Neuronal stem cell (in vitro differentiated cells): ENCODE data around the gene GGACT.

Experiments used
- DNase-seq: peaks from one replicate; pipeline ENCODE4 v3.0.0-alpha.2; 2013; ENCODE audit warnings: low spot score
- H2AFZ ChIP-seq: one replicate; pipeline ENCODE4 v1.6.1; 2013; ENCODE audit warnings: mild to moderate bottlenecking, low read length, inconsistent platforms
- H2AK5ac ChIP-seq: 2 replicates; pipeline ENCODE4 v1.6.1; 2013; ENCODE audit warnings: low read depth, mild to moderate bottlenecking, inconsistent platforms, low read length, moderate library complexity, mixed read lengths
- H2BK120ac ChIP-seq: 2 replicates; pipeline ENCODE4 v1.6.1; 2013; ENCODE audit warnings: low read depth, mild to moderate bottlenecking, inconsistent platforms, low read length, moderate library complexity, mixed read lengths
- H2BK12ac ChIP-seq: one replicate; pipeline ENCODE4 v1.6.1; 2013; ENCODE audit warnings: low read length, inconsistent platforms
- H2BK15ac ChIP-seq: 2 replicates; pipeline ENCODE4 v1.6.1; 2013; ENCODE audit warnings: mild to moderate bottlenecking, low read length, inconsistent platforms, mixed read lengths
- H2BK5ac ChIP-seq: one replicate; pipeline ENCODE4 v1.6.1; 2013; ENCODE audit warnings: inconsistent platforms, mild to moderate bottlenecking, low read length, moderate library complexity
- H3K14ac ChIP-seq: one replicate; pipeline ENCODE4 v1.6.1; 2013; ENCODE audit warnings: low read length, inconsistent platforms
- H3K18ac ChIP-seq: 2 replicates; pipeline ENCODE4 v1.6.1; 2013; ENCODE audit warnings: low read length, inconsistent platforms
- H3K23ac ChIP-seq: 2 replicates; pipeline ENCODE4 v1.6.1; 2013; ENCODE audit warnings: low read depth, mild to moderate bottlenecking, mixed read lengths, low read length, inconsistent platforms; ENCODE audit not compliant: poor library complexity
- H3K27ac ChIP-seq: replicated peaks from 3 replicates; pipeline ENCODE4 v1.5.1; 2013; ENCODE audit warnings: low read length, inconsistent platforms
- H3K27me3 ChIP-seq, 3 experiments: 2 replicates each; pipeline ENCODE4 v1.6.1; 2013; ENCODE audit warnings: low read length in 3 of 3, mild to moderate bottlenecking in 2 of 3, inconsistent platforms in 1 of 3, low read depth in 1 of 3, mixed read lengths in 1 of 3, moderate library complexity in 1 of 3; ENCODE audit not compliant: control insufficient read depth in 3 of 3, insufficient read depth in 3 of 3
- H3K36me3 ChIP-seq, 2 donors: replicated peaks in 1 of 2; 2 replicates each; pipeline ENCODE4 v1.6.1; 2013; ENCODE audit warnings: low read length in 2 of 2; ENCODE audit not compliant: control insufficient read depth in 2 of 2, insufficient read depth in 2 of 2
- H3K4ac ChIP-seq: 2 replicates; pipeline ENCODE4 v1.6.1; 2013; ENCODE audit warnings: inconsistent platforms, mild to moderate bottlenecking, low read length, moderate library complexity
- H3K4me1 ChIP-seq, 2 donors: 1 replicate in 1 of 2; 2 replicates in 1 of 2; pipeline ENCODE4 v1.6.1; 2013; ENCODE audit warnings: low read length in 2 of 2, low read depth in 1 of 2; ENCODE audit not compliant: control insufficient read depth in 2 of 2, insufficient read depth in 1 of 2
- H3K4me2 ChIP-seq: one replicate; pipeline ENCODE4 v1.6.1; 2013; ENCODE audit warnings: mild to moderate bottlenecking, low read length, inconsistent platforms; ENCODE audit not compliant: insufficient read depth, poor library complexity, severe bottlenecking
- H3K4me3 ChIP-seq, 2 donors: 2 replicates each; pipeline ENCODE4 v1.5.1; 2013; ENCODE audit warnings: low read length in 2 of 2, mild to moderate bottlenecking in 2 of 2, inconsistent platforms in 1 of 2, moderate library complexity in 1 of 2
- H3K79me1 ChIP-seq: one replicate; pipeline ENCODE4 v1.6.1; 2013; ENCODE audit warnings: low read depth, mild to moderate bottlenecking, inconsistent platforms, low read length, moderate library complexity
- H3K9ac ChIP-seq: one replicate; pipeline ENCODE4 v1.6.1; 2013; ENCODE audit warnings: mild to moderate bottlenecking, low read depth, low read length, inconsistent platforms; ENCODE audit not compliant: poor library complexity
- H3K9me3 ChIP-seq, 2 donors: replicated peaks in 1 of 2; 2 replicates each; pipeline versions ENCODE3 to v1.6.1; 2013; ENCODE audit warnings: low read length in 2 of 2, mild to moderate bottlenecking in 2 of 2, inconsistent platforms in 1 of 2, low read depth in 1 of 2, mixed read lengths in 1 of 2, moderate library complexity in 1 of 2; ENCODE audit not compliant: control insufficient read depth in 2 of 2, insufficient read depth in 1 of 2
- H4K8ac ChIP-seq: one replicate; pipeline ENCODE4 v1.6.1; 2013; ENCODE audit warnings: low read depth, mild to moderate bottlenecking, inconsistent platforms, low read length, moderate library complexity
- H4K91ac ChIP-seq: one replicate; pipeline ENCODE4 v1.6.1; 2013; ENCODE audit warnings: low read length, low read depth, mild to moderate bottlenecking, inconsistent platforms; ENCODE audit not compliant: poor library complexity
- WGBS, 2 donors: extraction: QIAGEN DNeasy Blood & Tissue Kit; methylation state at CpG; one replicate each; pipeline ENCODE4 v1.1.7; 2013; ENCODE audit warnings: missing lambda C conversion rate in 2 of 2, mixed read lengths in 1 of 2; ENCODE audit not compliant: insufficient read length in 2 of 2, insufficient replicate concordance in 1 of 2; ENCODE audit errors: extremely low coverage in 2 of 2; 5-methylcytosine and 5-hydroxymethylcytosine counted together

Gene GGACT

GRCh38 chr13:100608906-100609305, 20.3 kb upstream of the GGACT start:
- H4K8ac ChIP-seq: no peak overlapping the region
- peaks cover 5 to 74% of the 10 kb centered on the region in 2 donors for H3K36me3 ChIP-seq
- H2BK15ac ChIP-seq: no peak overlapping the region
- H3K23ac ChIP-seq: no peak overlapping the region
- H3K4me3 ChIP-seq: no peak overlapping the region
- H2BK120ac ChIP-seq: no peak overlapping the region
- no peak overlapping the region for H4K91ac ChIP-seq
- no peak overlapping the region for H3K4ac ChIP-seq
- H3K14ac ChIP-seq: no peak overlapping the region
- H2BK5ac ChIP-seq: no peak overlapping the region
- H2AK5ac ChIP-seq: no peak overlapping the region
- no peak overlapping the region for H3K27ac ChIP-seq
- no peak overlapping the region for H3K4me2 ChIP-seq
- no peak overlapping the region for H2BK12ac ChIP-seq
- no peak overlapping the region for H3K18ac ChIP-seq
- H3K27me3 ChIP-seq: no peaks in the 10 kb centered on the region
- H3K79me1 ChIP-seq: no peaks in the 10 kb centered on the region
- no peak for DNase-seq
- no peak overlapping the region for H3K9ac ChIP-seq
- WGBS, 2 donors: no CpG with 5 or more reads among the region's 6 CpGs
- H2AFZ ChIP-seq: no peak overlapping the region
- no peaks in the 10 kb centered on the region for H3K9me3 ChIP-seq
- peaks cover 0 to 1% of the 10 kb centered on the region in 2 donors for H3K4me1 ChIP-seq

GRCh38 chr13:100608489-100608888, 19.9 kb upstream of the GGACT start:
- Histone ChIP-seq H2AK5ac (no peak overlapping the region), H2BK5ac (no peak overlapping the region), H3K4me3 (no peak overlapping the region), H2BK120ac (no peak overlapping the region), H3K14ac (no peak overlapping the region), H3K4ac (no peak overlapping the region), H2BK12ac (no peak overlapping the region), H2AFZ (no peak overlapping the region), H3K79me1 (no peaks in the 10 kb centered on the region), H3K36me3 (peaks cover 5 to 78% of the 10 kb centered on the region in 2 donors), H2BK15ac (no peak overlapping the region), H3K27me3 (no peaks in the 10 kb centered on the region), H3K9me3 (no peaks in the 10 kb centered on the region), H3K18ac (no peak overlapping the region), H4K8ac (no peak overlapping the region), H3K27ac (no peak overlapping the region), H4K91ac (no peak overlapping the region), H3K4me2 (no peak overlapping the region), H3K23ac (no peak overlapping the region), H3K4me1 (peaks cover 0 to 1% of the 10 kb centered on the region in 2 donors), H3K9ac (no peak overlapping the region)
- WGBS, 2 donors: no CpG with 5 or more reads among the region's 3 CpGs
- no peak for DNase-seq

- no peak overlapping the region for H3K18ac ChIP-seq
- no CpG with 5 or more reads among the region's 5 CpGs for WGBS, 2 donors
Observed at GRCh38 chr13:100604918-100605710, 16.5 kb upstream of the GGACT start.

GRCh38 chr13:100602493-100603111, 14.0 kb upstream of the GGACT start:
- WGBS, 2 donors: no CpG with 5 or more reads among the region's 8 CpGs

More at GRCh38 chr13:100604918-100605710, 16.5 kb upstream of the GGACT start:
- Histone ChIP-seq H3K79me1 (no peaks in the 10 kb centered on the region), H3K4ac (no peak overlapping the region), H3K4me3 (no peak overlapping the region), H2BK15ac (no peak overlapping the region), H3K4me2 (no peak overlapping the region), H3K9me3 (no peaks in the 10 kb centered on the region), H3K27me3 (no peaks in the 10 kb centered on the region), H3K4me1 (peaks cover 0 to 1% of the 10 kb centered on the region in 2 donors), H4K91ac (no peak overlapping the region), H3K9ac (no peak overlapping the region), H2BK5ac (no peak overlapping the region), H3K36me3 (peaks cover 0 to 47% of the 10 kb centered on the region in 2 donors), H3K23ac (no peak overlapping the region), H2AK5ac (no peak overlapping the region), H4K8ac (no peak overlapping the region), H2AFZ (no peak overlapping the region), H2BK120ac (no peak overlapping the region), H2BK12ac (no peak overlapping the region), H3K27ac (no peak overlapping the region), H3K14ac (no peak overlapping the region)
- no peak for DNase-seq

More at GRCh38 chr13:100602493-100603111, 14.0 kb upstream of the GGACT start:
- no peak overlapping the region for H2BK120ac ChIP-seq
- no peak overlapping the region for H3K4me2 ChIP-seq
- no peaks in the 10 kb centered on the region for H3K4me1 ChIP-seq
- H3K23ac ChIP-seq: no peak overlapping the region
- H2AK5ac ChIP-seq: no peak overlapping the region
- no peak overlapping the region for H3K14ac ChIP-seq
- no peak overlapping the region for H3K18ac ChIP-seq
- H3K9ac ChIP-seq: no peak overlapping the region
- no peaks in the 10 kb centered on the region for H3K9me3 ChIP-seq
- no peak overlapping the region for H2BK15ac ChIP-seq
- H2AFZ ChIP-seq: no peak overlapping the region
- no peak overlapping the region for H3K4me3 ChIP-seq
- no peaks in the 10 kb centered on the region for H3K27me3 ChIP-seq
- no peak overlapping the region for H4K8ac ChIP-seq
- H3K4ac ChIP-seq: no peak overlapping the region
- DNase-seq: no peak
- H4K91ac ChIP-seq: no peak overlapping the region
- no peak overlapping the region for H3K27ac ChIP-seq
- H3K36me3 ChIP-seq: peaks cover 0 to 32% of the 10 kb centered on the region in 2 donors
- H3K79me1 ChIP-seq: no peaks in the 10 kb centered on the region
- no peak overlapping the region for H2BK5ac ChIP-seq
- H2BK12ac ChIP-seq: no peak overlapping the region
